Keratinocyte (primary cell): ENCODE measurements around the gene CORO2B.

Experiments used
- EZH2 ChIP-seq: IDR thresholded peaks from one replicate; pipeline ENCODE4 v1.6.1; 2012; ENCODE audit warnings: inconsistent platforms, mild to moderate bottlenecking, low read length, moderate library complexity
- TF ChIP-seq, protein P1 (sequence below), 3 experiments: IDR thresholded peaks in 1 of 3; conservative IDR thresholded peaks in 1 of 3; optimal IDR thresholded peaks in 1 of 3; 2 replicates in 2 of 3; 3 replicates in 1 of 3; pipeline versions ENCODE3 to v1.5.1; 2011; ENCODE audit warnings: low read length in 3 of 3, mild to moderate bottlenecking in 3 of 3, moderate library complexity in 2 of 3, control low read depth in 1 of 3, inconsistent platforms in 1 of 3; ENCODE audit not compliant: insufficient read depth in 2 of 3; ENCODE audit errors: extremely low read depth in 1 of 3

DNA sequence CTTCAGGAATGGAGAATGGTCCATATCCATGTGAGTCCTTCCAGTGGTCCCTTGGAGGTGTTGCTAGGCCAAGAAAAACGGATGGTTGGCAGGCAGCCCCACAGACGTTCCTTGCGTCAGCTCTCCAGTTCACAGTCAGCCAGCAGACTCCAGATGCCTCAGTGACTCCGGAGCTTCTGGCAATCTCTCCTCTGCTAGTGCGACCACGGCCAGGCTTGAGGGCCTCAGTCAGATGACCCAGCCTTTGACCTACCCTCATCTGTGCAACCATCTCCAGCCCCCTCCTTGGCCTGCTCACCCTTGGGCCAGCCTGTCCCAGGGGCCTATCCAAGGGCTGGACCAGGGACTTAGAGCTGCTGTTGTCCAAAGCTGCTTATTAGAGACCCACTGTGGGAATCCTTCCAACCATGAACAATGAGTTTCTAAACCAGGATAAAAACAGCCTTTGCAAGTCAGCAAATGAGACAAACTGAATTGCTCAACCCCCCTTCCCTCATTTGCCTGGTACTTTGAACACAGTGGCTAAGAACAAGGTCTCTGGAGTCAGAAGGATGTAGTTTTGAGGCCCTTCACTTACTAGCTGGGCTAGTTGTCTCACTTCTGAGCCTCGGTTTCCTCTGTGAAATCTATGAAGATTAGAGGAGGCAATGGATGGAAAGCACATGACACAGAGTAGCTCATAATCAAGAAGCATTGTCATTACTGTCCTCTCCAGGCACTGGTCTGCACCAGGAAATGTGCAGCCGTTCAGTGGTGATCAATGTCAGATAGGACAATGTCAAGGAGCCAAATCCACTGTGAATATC is 197.1 kb downstream of the CORO2B start:
- TF ChIP-seq, protein P1, sequence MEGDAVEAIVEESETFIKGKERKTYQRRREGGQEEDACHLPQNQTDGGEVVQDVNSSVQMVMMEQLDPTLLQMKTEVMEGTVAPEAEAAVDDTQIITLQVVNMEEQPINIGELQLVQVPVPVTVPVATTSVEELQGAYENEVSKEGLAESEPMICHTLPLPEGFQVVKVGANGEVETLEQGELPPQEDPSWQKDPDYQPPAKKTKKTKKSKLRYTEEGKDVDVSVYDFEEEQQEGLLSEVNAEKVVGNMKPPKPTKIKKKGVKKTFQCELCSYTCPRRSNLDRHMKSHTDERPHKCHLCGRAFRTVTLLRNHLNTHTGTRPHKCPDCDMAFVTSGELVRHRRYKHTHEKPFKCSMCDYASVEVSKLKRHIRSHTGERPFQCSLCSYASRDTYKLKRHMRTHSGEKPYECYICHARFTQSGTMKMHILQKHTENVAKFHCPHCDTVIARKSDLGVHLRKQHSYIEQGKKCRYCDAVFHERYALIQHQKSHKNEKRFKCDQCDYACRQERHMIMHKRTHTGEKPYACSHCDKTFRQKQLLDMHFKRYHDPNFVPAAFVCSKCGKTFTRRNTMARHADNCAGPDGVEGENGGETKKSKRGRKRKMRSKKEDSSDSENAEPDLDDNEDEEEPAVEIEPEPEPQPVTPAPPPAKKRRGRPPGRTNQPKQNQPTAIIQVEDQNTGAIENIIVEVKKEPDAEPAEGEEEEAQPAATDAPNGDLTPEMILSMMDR (optimal IDR thresholded peaks at IDR 0.05 in 1 of 3, IDR thresholded peaks at IDR 0.05 in 1 of 3, conservative IDR thresholded peaks at IDR 0.05 in 1 of 3; ENCODE audit: extremely low read depth in 1 of 3, insufficient read depth in 2 of 3, low read length in 3 of 3), result no peak
- no peak for TF ChIP-seq EZH2
